Measurements from ENCODE around the gene MACROH2A2.
A peak's percentile ranks its signal among the peaks of the same experiment; 100 is the strongest.

DNA sequence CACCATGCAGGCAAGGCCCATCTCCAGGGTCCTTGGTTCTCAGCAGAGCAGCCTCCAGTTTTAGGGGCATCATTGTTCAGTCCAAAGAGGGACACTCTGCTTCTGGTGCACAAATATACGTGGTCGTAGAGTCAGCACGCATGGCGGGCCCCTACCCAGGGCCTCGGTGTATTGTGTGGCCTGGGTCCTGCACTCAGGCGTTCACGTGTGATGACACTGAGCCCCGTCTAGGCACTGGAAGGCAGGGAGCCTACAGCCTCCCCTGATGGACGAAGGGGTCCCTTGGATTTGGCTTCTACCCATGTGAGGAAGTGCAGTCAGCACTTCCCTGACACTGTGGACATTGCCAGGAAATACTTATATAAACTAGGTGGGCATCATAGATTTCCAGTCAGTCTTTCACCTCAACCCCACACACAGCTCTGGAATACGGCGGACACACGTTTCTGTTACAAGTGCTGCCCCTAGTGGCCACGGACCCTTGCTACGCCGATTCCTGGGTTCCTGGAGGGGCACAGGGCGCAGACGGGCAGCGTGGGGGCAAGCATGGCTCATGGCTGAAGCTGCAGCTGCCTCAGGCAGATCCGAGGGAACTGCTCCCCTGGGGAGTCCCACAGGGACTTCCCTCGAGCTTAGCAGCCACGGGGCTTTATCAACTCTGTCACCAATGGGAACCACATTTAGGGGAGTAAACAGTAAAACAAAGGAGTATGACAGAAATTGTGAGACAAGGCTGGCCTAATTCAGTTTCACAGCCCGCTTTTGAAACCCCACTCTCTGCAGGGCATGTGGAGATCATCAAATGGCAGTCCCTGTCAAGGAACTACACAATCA is 54.5 kb downstream of the MACROH2A2 start:
- TF ChIP-seq POLR2A (IDR thresholded peaks at IDR 0.05; ENCODE audit: low read depth, low read length) (no peak), NFE2L2 (IDR thresholded peaks at IDR 0.05; ENCODE audit: low read depth, low read length) (no peak), MXI1 (IDR thresholded peaks at IDR 0.05; ENCODE audit: borderline replicate concordance, low read depth, low read length) (no peak), SMC3 (IDR thresholded peaks at IDR 0.05; ENCODE audit: low read depth, low read length) (no peak), CEBPB (IDR thresholded peaks at IDR 0.05; ENCODE audit: low read depth, low read length) (no peak), MAZ (IDR thresholded peaks at IDR 0.05; ENCODE audit: borderline replicate concordance, low read depth, low read length) (no peak), MAFK (IDR thresholded peaks at IDR 0.05; ENCODE audit: low read depth, low read length) (no peak)
- TF ChIP-seq, protein P1, sequence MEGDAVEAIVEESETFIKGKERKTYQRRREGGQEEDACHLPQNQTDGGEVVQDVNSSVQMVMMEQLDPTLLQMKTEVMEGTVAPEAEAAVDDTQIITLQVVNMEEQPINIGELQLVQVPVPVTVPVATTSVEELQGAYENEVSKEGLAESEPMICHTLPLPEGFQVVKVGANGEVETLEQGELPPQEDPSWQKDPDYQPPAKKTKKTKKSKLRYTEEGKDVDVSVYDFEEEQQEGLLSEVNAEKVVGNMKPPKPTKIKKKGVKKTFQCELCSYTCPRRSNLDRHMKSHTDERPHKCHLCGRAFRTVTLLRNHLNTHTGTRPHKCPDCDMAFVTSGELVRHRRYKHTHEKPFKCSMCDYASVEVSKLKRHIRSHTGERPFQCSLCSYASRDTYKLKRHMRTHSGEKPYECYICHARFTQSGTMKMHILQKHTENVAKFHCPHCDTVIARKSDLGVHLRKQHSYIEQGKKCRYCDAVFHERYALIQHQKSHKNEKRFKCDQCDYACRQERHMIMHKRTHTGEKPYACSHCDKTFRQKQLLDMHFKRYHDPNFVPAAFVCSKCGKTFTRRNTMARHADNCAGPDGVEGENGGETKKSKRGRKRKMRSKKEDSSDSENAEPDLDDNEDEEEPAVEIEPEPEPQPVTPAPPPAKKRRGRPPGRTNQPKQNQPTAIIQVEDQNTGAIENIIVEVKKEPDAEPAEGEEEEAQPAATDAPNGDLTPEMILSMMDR (conservative IDR thresholded peaks at IDR 0.05; ENCODE audit: low read depth, low read length), result peak; percentile 24; the same call in 1 of the 2 replicates
- TF ChIP-seq, protein P2, sequence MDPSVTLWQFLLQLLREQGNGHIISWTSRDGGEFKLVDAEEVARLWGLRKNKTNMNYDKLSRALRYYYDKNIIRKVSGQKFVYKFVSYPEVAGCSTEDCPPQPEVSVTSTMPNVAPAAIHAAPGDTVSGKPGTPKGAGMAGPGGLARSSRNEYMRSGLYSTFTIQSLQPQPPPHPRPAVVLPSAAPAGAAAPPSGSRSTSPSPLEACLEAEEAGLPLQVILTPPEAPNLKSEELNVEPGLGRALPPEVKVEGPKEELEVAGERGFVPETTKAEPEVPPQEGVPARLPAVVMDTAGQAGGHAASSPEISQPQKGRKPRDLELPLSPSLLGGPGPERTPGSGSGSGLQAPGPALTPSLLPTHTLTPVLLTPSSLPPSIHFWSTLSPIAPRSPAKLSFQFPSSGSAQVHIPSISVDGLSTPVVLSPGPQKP (IDR thresholded peaks at IDR 0.05; ENCODE audit: borderline replicate concordance, low read depth, low read length), result no peak
